H7 (cell line): ENCODE results near the gene PHF3. TPM values are rescaled to one million over a fixed set of nuclear protein-coding genes. Genes with fewer than 3 reads are reported as not detected.

ENCODE experiments used
- DNase-seq: peaks from one replicate; pipeline ENCODE4 v3.0.0; 2012
- H3K27me3 ChIP-seq: 2 replicates; pipeline ENCODE4 v1.6.0; 2011; ENCODE audit warnings: mild to moderate bottlenecking, low read length; ENCODE audit not compliant: control insufficient read depth, insufficient read depth
- H3K36me3 ChIP-seq: replicated peaks from 2 replicates; pipeline ENCODE4 v1.5.1; 2011; ENCODE audit warnings: low read length; ENCODE audit not compliant: control insufficient read depth, insufficient read depth
- H3K4me3 ChIP-seq: 2 replicates; pipeline ENCODE4 v1.5.1; 2011; ENCODE audit warnings: low read depth, mild to moderate bottlenecking, control low read depth, low read length, moderate library complexity; ENCODE audit not compliant: insufficient read depth
- total RNA-seq: library from RNA; depleted of rRNA; stranded (reverse); fragments of >200 nt; shearing (Covaris generic); gene quantifications from 2 replicates; pipeline ENCODE4 v1.2.3, GENCODE V29; 2014

The PHF3 gene
- total RNA-seq, 1 experiment from 2014 or later = 35.5 TPM

GRCh38 chr6:63671098-63671754 lies 35.6 kb downstream of the PHF3 start:
- DNase-seq = no peak
- no peak overlapping the region for H3K4me3 ChIP-seq
- H3K36me3 ChIP-seq = no peaks in the 10 kb centered on the region
- no peaks in the 10 kb centered on the region for H3K27me3 ChIP-seq

- DNase-seq = no peak
- Histone ChIP-seq H3K27me3 (no peaks in the 10 kb centered on the region), H3K36me3 (no peaks in the 10 kb centered on the region), H3K4me3 (no peak overlapping the region)
These were observed 37.1 kb downstream of the PHF3 start for GRCh38 chr6:63672582-63673129.

GRCh38 chr6:63673692-63674091 lies 38.1 kb downstream of the PHF3 start:
- no peak for DNase-seq
- Histone ChIP-seq H3K4me3 (no peak overlapping the region), H3K36me3 (no peaks in the 10 kb centered on the region), H3K27me3 (no peaks in the 10 kb centered on the region)

GRCh38 chr6:63674635-63675034 lies 39.0 kb downstream of the PHF3 start:
- no peak for DNase-seq
- Histone ChIP-seq H3K4me3 (no peak overlapping the region), H3K27me3 (no peaks in the 10 kb centered on the region)

GRCh38 chr6:63675138-63675537 lies 39.5 kb downstream of the PHF3 start:
- H3K36me3 ChIP-seq = peaks cover 2% of the 10 kb centered on the region
- no peak for DNase-seq
- no peak overlapping the region for H3K4me3 ChIP-seq
- no peaks in the 10 kb centered on the region for H3K27me3 ChIP-seq

More at GRCh38 chr6:63674635-63675034, 39.0 kb downstream of the PHF3 start:
- no peaks in the 10 kb centered on the region for H3K36me3 ChIP-seq

- no peak overlapping the region for H3K4me3 ChIP-seq
- peaks cover 2% of the 10 kb centered on the region for H3K36me3 ChIP-seq
- H3K27me3 ChIP-seq = no peaks in the 10 kb centered on the region
- no peak for DNase-seq
These were observed 41.0 kb downstream of the PHF3 start for GRCh38 chr6:63676412-63677114.

GRCh38 chr6:63677282-63677681 lies 41.7 kb downstream of the PHF3 start:
- no peak overlapping the region for H3K4me3 ChIP-seq
- H3K27me3 ChIP-seq = no peaks in the 10 kb centered on the region
- peaks cover 2% of the 10 kb centered on the region for H3K36me3 ChIP-seq
- DNase-seq = no peak

- Histone ChIP-seq H3K27me3 (no peaks in the 10 kb centered on the region), H3K36me3 (peaks cover 2% of the 10 kb centered on the region)
These were observed 47.5 kb downstream of the PHF3 start for GRCh38 chr6:63683071-63683603.

GRCh38 chr6:63685446-63686379 lies 50.1 kb downstream of the PHF3 start:
- DNase-seq = no peak
- Histone ChIP-seq H3K36me3 (no peaks in the 10 kb centered on the region; the same call in 1 of the 2 replicates), H3K27me3 (no peaks in the 10 kb centered on the region), H3K4me3 (no peak overlapping the region)

More at GRCh38 chr6:63683071-63683603, 47.5 kb downstream of the PHF3 start:
- H3K4me3 ChIP-seq = no peak overlapping the region
- DNase-seq = no peak

- no peaks in the 10 kb centered on the region for H3K27me3 ChIP-seq
- no peak overlapping the region for H3K4me3 ChIP-seq
- H3K36me3 ChIP-seq = no peaks in the 10 kb centered on the region
- no peak for DNase-seq
These were observed 53.8 kb downstream of the PHF3 start for GRCh38 chr6:63689421-63689820.

GRCh38 chr6:63690221-63690620 lies 54.6 kb downstream of the PHF3 start:
- no peaks in the 10 kb centered on the region; the same call in 1 of the 2 replicates for H3K36me3 ChIP-seq
- no peak for DNase-seq
- H3K4me3 ChIP-seq = no peak overlapping the region
- no peaks in the 10 kb centered on the region for H3K27me3 ChIP-seq

- DNase-seq = no peak
- no peaks in the 10 kb centered on the region for H3K27me3 ChIP-seq
- H3K4me3 ChIP-seq = no peak overlapping the region
- H3K36me3 ChIP-seq = peaks cover 12% of the 10 kb centered on the region
These were observed 70.1 kb downstream of the PHF3 start for GRCh38 chr6:63705707-63706106.

- Histone ChIP-seq H3K36me3 (peaks cover 13% of the 10 kb centered on the region), H3K4me3 (no peak overlapping the region), H3K27me3 (no peaks in the 10 kb centered on the region)
- DNase-seq = no peak
These were observed 71.0 kb downstream of the PHF3 start for GRCh38 chr6:63706630-63707029.

- no peak overlapping the region for H3K4me3 ChIP-seq
- H3K27me3 ChIP-seq = no peaks in the 10 kb centered on the region
- no peak for DNase-seq
- H3K36me3 ChIP-seq = peaks cover 22% of the 10 kb centered on the region
These were observed 73.0 kb downstream of the PHF3 start for GRCh38 chr6:63708631-63709030.
